K562 (cell line): ENCODE data around the gene OTOG.

ENCODE experiments used
- CHD4 ChIP-seq: fragments of 200-600 bp; sonication (generic); IDR thresholded peaks from 3 replicates; pipeline ENCODE4 v1.6.1; 2012; ENCODE audit warnings: low read depth, mild to moderate bottlenecking, mixed read lengths, low read length, inconsistent platforms; ENCODE audit not compliant: insufficient read depth, insufficient replicate concordance, poor library complexity, severe bottlenecking
- ELF4 ChIP-seq: fragments of 450-650 bp; formaldehyde crosslinking; IDR thresholded peaks from 2 replicates; pipeline ENCODE4 v1.4.0; 2022; ENCODE audit warnings: missing genetic modification characterization
- ETV6 ChIP-seq, 3 experiments: fragments of 150-350 bp in 1 of 3; sonication (generic) in 1 of 3; formaldehyde crosslinking in 1 of 3; IDR thresholded peaks; 2 replicates each; pipeline versions ENCODE4 v1.6.1 to v1.8.0; 2014 to 2022; ENCODE audit warnings: borderline replicate concordance in 2 of 3, low read depth in 2 of 3, antibody characterized with exemption in 1 of 3, low read length in 1 of 3, mild to moderate bottlenecking in 1 of 3, missing genetic modification reagents in 1 of 3
- EZH2 ChIP-seq: IDR thresholded peaks from 2 replicates; pipeline ENCODE4 v1.6.1; 2012; ENCODE audit warnings: low read depth, mild to moderate bottlenecking, inconsistent platforms, low read length, borderline replicate concordance
- RBM17 ChIP-seq: fragments of 200-400 bp; formaldehyde crosslinking; IDR thresholded peaks from 2 replicates; pipeline ENCODE4 v1.6.1; 2017; ENCODE audit warnings: low read depth, mild to moderate bottlenecking, low read length, borderline replicate concordance
- SIN3A ChIP-seq, 2 experiments: fragments of 150-350 bp in 1 of 2; IDR thresholded peaks; 2 replicates each; pipeline ENCODE4 v1.6.1; 2011 to 2016; ENCODE audit warnings: borderline replicate concordance in 2 of 2, low read depth in 2 of 2, low read length in 2 of 2, mild to moderate bottlenecking in 2 of 2, moderate library complexity in 2 of 2; ENCODE audit not compliant: control insufficient read depth in 1 of 2
- TEAD1 ChIP-seq, 2 experiments: fragments of 450-650 bp in 1 of 2; sonication (generic) in 1 of 2; formaldehyde crosslinking; IDR thresholded peaks; 2 replicates each; pipeline versions ENCODE4 v1.4.0 to v1.8.0; 2020 to 2022; ENCODE audit warnings: mild to moderate bottlenecking in 2 of 2, missing genetic modification reagents in 1 of 2
- YY1 ChIP-seq, 3 experiments: IDR thresholded peaks; 2 replicates each; pipeline ENCODE4 v1.6.1; 2011; ENCODE audit warnings: low read length in 2 of 3, mild to moderate bottlenecking in 2 of 3, moderate library complexity in 2 of 3, borderline replicate concordance in 1 of 3, control low read depth in 1 of 3, low read depth in 1 of 3; ENCODE audit not compliant: insufficient read depth in 3 of 3, insufficient replicate concordance in 2 of 3, control insufficient read depth in 1 of 3, insufficient read length in 1 of 3; ENCODE audit errors: extremely low read depth in 1 of 3
- ZNF347 ChIP-seq: fragments of 450-650 bp; formaldehyde crosslinking; IDR thresholded peaks from 2 replicates; pipeline ENCODE4 v1.4.0; 2020; ENCODE audit warnings: low read depth, mild to moderate bottlenecking, moderate library complexity
- TF ChIP-seq, protein P1 (sequence below), 3 experiments: IDR thresholded peaks in 2 of 3; conservative IDR thresholded peaks in 1 of 3; 2 replicates each; pipeline ENCODE4 v1.5.1; 2011 to 2012; ENCODE audit warnings: low read length in 3 of 3, mild to moderate bottlenecking in 3 of 3, control low read depth in 2 of 3, improper control_type of control experiment in 1 of 3, inconsistent platforms in 1 of 3, low read depth in 1 of 3, mixed read lengths in 1 of 3, moderate library complexity in 1 of 3; ENCODE audit not compliant: insufficient read depth in 2 of 3
- TF ChIP-seq, protein P2 (sequence below): fragments of 450-650 bp; conservative IDR thresholded peaks from 2 replicates; pipeline ENCODE4 v1.6.1; 2016; ENCODE audit warnings: missing genetic modification characterization, low read depth, mild to moderate bottlenecking, control low read depth, missing compliant biosample characterization
- TF ChIP-seq, protein P3 (sequence below): fragments of 450-650 bp; IDR thresholded peaks from 2 replicates; pipeline ENCODE4 v1.6.1; 2017; ENCODE audit warnings: antibody characterized with exemption, mild to moderate bottlenecking

DNA sequence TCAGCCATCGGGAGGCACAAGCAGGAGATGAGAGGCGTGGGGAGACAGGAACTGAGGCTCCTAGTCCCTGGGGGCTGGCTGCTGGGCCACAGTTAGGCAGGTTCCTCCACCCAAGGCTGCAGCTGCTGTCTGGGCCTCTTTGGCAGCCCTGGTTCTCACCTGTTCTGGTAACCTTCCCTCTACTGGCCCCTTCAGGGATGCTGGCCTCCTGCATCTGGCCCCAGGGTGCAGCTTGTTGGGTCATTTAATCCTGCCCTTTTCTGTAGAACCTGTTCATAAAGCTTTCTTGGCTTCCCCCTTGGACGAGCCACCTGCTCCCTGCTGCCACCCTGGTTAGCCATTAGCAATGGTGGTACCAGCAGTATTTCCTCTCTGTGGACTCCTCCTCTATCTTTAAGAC is 8.3 kb upstream of the OTOG start:
- TF ChIP-seq RBM17, result no peak
- TF ChIP-seq, protein P1, sequence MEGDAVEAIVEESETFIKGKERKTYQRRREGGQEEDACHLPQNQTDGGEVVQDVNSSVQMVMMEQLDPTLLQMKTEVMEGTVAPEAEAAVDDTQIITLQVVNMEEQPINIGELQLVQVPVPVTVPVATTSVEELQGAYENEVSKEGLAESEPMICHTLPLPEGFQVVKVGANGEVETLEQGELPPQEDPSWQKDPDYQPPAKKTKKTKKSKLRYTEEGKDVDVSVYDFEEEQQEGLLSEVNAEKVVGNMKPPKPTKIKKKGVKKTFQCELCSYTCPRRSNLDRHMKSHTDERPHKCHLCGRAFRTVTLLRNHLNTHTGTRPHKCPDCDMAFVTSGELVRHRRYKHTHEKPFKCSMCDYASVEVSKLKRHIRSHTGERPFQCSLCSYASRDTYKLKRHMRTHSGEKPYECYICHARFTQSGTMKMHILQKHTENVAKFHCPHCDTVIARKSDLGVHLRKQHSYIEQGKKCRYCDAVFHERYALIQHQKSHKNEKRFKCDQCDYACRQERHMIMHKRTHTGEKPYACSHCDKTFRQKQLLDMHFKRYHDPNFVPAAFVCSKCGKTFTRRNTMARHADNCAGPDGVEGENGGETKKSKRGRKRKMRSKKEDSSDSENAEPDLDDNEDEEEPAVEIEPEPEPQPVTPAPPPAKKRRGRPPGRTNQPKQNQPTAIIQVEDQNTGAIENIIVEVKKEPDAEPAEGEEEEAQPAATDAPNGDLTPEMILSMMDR (IDR thresholded peaks at IDR 0.05 in 2 of 3, conservative IDR thresholded peaks at IDR 0.05 in 1 of 3; ENCODE audit: insufficient read depth in 2 of 3, low read depth in 1 of 3, low read length in 3 of 3), result no peak
- no peak for TF ChIP-seq ZNF347 (CRISPR knock-in tag)
- no peak for TF ChIP-seq TEAD1 (CRISPR knock-in tag; IDR thresholded peaks at IDR 0.05)
- TF ChIP-seq EZH2, result no peak
- TF ChIP-seq, protein P2, sequence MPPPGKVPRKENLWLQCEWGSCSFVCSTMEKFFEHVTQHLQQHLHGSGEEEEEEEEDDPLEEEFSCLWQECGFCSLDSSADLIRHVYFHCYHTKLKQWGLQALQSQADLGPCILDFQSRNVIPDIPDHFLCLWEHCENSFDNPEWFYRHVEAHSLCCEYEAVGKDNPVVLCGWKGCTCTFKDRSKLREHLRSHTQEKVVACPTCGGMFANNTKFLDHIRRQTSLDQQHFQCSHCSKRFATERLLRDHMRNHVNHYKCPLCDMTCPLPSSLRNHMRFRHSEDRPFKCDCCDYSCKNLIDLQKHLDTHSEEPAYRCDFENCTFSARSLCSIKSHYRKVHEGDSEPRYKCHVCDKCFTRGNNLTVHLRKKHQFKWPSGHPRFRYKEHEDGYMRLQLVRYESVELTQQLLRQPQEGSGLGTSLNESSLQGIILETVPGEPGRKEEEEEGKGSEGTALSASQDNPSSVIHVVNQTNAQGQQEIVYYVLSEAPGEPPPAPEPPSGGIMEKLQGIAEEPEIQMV, result no peak
- no peak for TF ChIP-seq ELF4 (CRISPR knock-in tag)
- no peak for TF ChIP-seq YY1 (IDR thresholded peaks at IDR 0.05; ENCODE audit: borderline replicate concordance in 1 of 3, control insufficient read depth in 1 of 3, extremely low read depth in 1 of 3, insufficient read depth in 3 of 3, insufficient read length in 1 of 3, insufficient replicate concordance in 2 of 3, low read depth in 1 of 3, low read length in 2 of 3)
- no peak for TF ChIP-seq SIN3A (IDR thresholded peaks at IDR 0.05; ENCODE audit: borderline replicate concordance in 2 of 2, control insufficient read depth in 1 of 2, low read depth in 2 of 2, low read length in 2 of 2)
- TF ChIP-seq, protein P3, sequence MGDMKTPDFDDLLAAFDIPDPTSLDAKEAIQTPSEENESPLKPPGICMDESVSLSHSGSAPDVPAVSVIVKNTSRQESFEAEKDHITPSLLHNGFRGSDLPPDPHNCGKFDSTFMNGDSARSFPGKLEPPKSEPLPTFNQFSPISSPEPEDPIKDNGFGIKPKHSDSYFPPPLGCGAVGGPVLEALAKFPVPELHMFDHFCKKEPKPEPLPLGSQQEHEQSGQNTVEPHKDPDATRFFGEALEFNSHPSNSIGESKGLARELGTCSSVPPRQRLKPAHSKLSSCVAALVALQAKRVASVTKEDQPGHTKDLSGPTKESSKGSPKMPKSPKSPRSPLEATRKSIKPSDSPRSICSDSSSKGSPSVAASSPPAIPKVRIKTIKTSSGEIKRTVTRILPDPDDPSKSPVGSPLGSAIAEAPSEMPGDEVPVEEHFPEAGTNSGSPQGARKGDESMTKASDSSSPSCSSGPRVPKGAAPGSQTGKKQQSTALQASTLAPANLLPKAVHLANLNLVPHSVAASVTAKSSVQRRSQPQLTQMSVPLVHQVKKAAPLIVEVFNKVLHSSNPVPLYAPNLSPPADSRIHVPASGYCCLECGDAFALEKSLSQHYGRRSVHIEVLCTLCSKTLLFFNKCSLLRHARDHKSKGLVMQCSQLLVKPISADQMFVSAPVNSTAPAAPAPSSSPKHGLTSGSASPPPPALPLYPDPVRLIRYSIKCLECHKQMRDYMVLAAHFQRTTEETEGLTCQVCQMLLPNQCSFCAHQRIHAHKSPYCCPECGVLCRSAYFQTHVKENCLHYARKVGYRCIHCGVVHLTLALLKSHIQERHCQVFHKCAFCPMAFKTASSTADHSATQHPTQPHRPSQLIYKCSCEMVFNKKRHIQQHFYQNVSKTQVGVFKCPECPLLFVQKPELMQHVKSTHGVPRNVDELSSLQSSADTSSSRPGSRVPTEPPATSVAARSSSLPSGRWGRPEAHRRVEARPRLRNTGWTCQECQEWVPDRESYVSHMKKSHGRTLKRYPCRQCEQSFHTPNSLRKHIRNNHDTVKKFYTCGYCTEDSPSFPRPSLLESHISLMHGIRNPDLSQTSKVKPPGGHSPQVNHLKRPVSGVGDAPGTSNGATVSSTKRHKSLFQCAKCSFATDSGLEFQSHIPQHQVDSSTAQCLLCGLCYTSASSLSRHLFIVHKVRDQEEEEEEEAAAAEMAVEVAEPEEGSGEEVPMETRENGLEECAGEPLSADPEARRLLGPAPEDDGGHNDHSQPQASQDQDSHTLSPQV, result no peak
- no peak for TF ChIP-seq ETV6 (IDR thresholded peaks at IDR 0.05; ENCODE audit: borderline replicate concordance in 1 of 2, low read depth in 2 of 2, low read length in 1 of 2)
- no peak for TF ChIP-seq ETV6 (CRISPR knock-in tag; IDR thresholded peaks at IDR 0.05; ENCODE audit: borderline replicate concordance)
- no peak for TF ChIP-seq CHD4
